ENCODE measurements around the gene PYCR2.

The PYCR2 gene

GRCh38 chr1:225881081-225881958 is 42.7 kb downstream of the PYCR2 start:
- no peak for TF ChIP-seq CTCF (IDR thresholded peaks at IDR 0.05; ENCODE audit: low read depth, low read length, missing control alignments)
- H3K4me3 ChIP-seq (replicated peaks; ENCODE audit: low read depth, low read length) = peak overlapping the region; percentile 62
- DNase-seq (ENCODE audit: extremely low read depth, low read depth) = no peak

GRCh38 chr1:225880636-225881035 is 43.4 kb downstream of the PYCR2 start:
- TF ChIP-seq CTCF (IDR thresholded peaks at IDR 0.05; ENCODE audit: low read depth, low read length, missing control alignments) = no peak
- peak overlapping the region; percentile 62; the same call in 1 of the 2 replicates for H3K4me3 ChIP-seq (replicated peaks; ENCODE audit: low read depth, low read length)
- no peak for DNase-seq (ENCODE audit: extremely low read depth, low read depth)

GRCh38 chr1:225880222-225880588 is 43.8 kb downstream of the PYCR2 start:
- H3K4me3 ChIP-seq (replicated peaks; ENCODE audit: low read depth, low read length) = no peak overlapping the region
- no peak for TF ChIP-seq CTCF (IDR thresholded peaks at IDR 0.05; ENCODE audit: low read depth, low read length, missing control alignments)
- DNase-seq (ENCODE audit: extremely low read depth, low read depth) = no peak

- no peak for DNase-seq (ENCODE audit: extremely low read depth, low read depth)
- no peak overlapping the region for H3K4me3 ChIP-seq (replicated peaks; ENCODE audit: low read depth, low read length)
- no peak for TF ChIP-seq CTCF (IDR thresholded peaks at IDR 0.05; ENCODE audit: low read depth, low read length, missing control alignments)
These were observed 44.4 kb downstream of the PYCR2 start for GRCh38 chr1:225879521-225880221.

- TF ChIP-seq CTCF (IDR thresholded peaks at IDR 0.05; ENCODE audit: low read depth, low read length, missing control alignments) = no peak
- no peak for DNase-seq (ENCODE audit: extremely low read depth, low read depth)
- no peak overlapping the region for H3K4me3 ChIP-seq (replicated peaks; ENCODE audit: low read depth, low read length)
These were observed 45.8 kb downstream of the PYCR2 start for GRCh38 chr1:225878282-225878681.

GRCh38 chr1:225877580-225877979 is 46.5 kb downstream of the PYCR2 start:
- no peak overlapping the region for H3K4me3 ChIP-seq (replicated peaks; ENCODE audit: low read depth, low read length)
- no peak for DNase-seq (ENCODE audit: extremely low read depth, low read depth)
- peak; percentile 74 for TF ChIP-seq CTCF (IDR thresholded peaks at IDR 0.05; ENCODE audit: low read depth, low read length, missing control alignments)
